ENCODE measurements around the gene HNRNPA1. TPM values are rescaled to one million over a fixed set of nuclear protein-coding genes. Genes with fewer than 3 reads are reported as not detected.

HNRNPA1 gene
- total and polyA plus RNA-seq, 2 donors (not counting 1 experiment from before 2014, with no cell fraction given): 631 to 1,040 TPM

- no peak overlapping the region for H2AFZ ChIP-seq (ENCODE audit: insufficient read depth, low read depth, low read length, poor library complexity, severe bottlenecking)
- Mint-ChIP-seq H3K4me1 (peaks cover 3% of the 10 kb centered on the region), H3K27me3 (no peaks in the 10 kb centered on the region), H3K9me3 (ENCODE audit: insufficient read depth) (no peaks in the 10 kb centered on the region), H3K4me3 (no peak overlapping the region), H3K27ac (no peak overlapping the region)
- H4K20me1 ChIP-seq (ENCODE audit: control insufficient read depth, insufficient read depth, low read length, poor library complexity, severe bottlenecking): no peaks in the 10 kb centered on the region
- ATAC-seq (ENCODE audit: low read depth) (no peak), DNase-seq (no peak)
- H3K27me3 ChIP-seq (replicated peaks in 1 of 4; ENCODE audit: control extremely low read depth in 1 of 4, control insufficient read depth in 3 of 4, insufficient read depth in 4 of 4, low read length in 3 of 4): no peaks in the 10 kb centered on the region
- TF ChIP-seq EZH2 (IDR thresholded peaks at IDR 0.05; ENCODE audit: borderline replicate concordance, insufficient read depth, low read depth, low read length, poor library complexity, severe bottlenecking) (no peak), CTCF (IDR thresholded peaks at IDR 0.05) (no peak)
- intact Hi-C loops (cut with micrococcal nuclease): no loop called here
- no peak overlapping the region for H3K4me2 ChIP-seq (replicated peaks; ENCODE audit: low read depth, low read length, poor library complexity, severe bottlenecking)
- no peak overlapping the region for H3K4me3 ChIP-seq (ENCODE audit: control extremely low read depth in 1 of 5, extremely low read depth in 1 of 5, insufficient read depth in 1 of 5, low read depth in 2 of 5, low read length in 4 of 5)
- no peaks in the 10 kb centered on the region for H3K9me3 ChIP-seq (ENCODE audit: control extremely low read depth in 1 of 3, control insufficient read depth in 2 of 3, insufficient read depth in 1 of 3, low read length in 2 of 3)
- no peaks in the 10 kb centered on the region for H3K4me1 ChIP-seq (ENCODE audit: control insufficient read depth in 2 of 2, insufficient read depth in 2 of 2, low read length in 2 of 2)
- no CpG with 5 or more reads among the region's 2 CpGs for WGBS (ENCODE audit: insufficient coverage)
- H3K36me3 ChIP-seq (replicated peaks in 1 of 2; ENCODE audit: control extremely low read depth in 1 of 2, control insufficient read depth in 1 of 2, extremely low read depth in 1 of 2, insufficient read depth in 2 of 2, low read length in 1 of 2): peaks cover 11 to 20% of the 10 kb centered on the region in 2 experiments
- CTCF ChIA-PET: no interaction called here
- POLR2A ChIA-PET: no interaction called here
- H3K9ac ChIP-seq (ENCODE audit: low read length): no peak overlapping the region
- H3K79me2 ChIP-seq (ENCODE audit: control insufficient read depth, insufficient read depth, low read length): peaks cover 94% of the 10 kb centered on the region
- no peak overlapping the region for H3K27ac ChIP-seq (ENCODE audit: low read length in 2 of 2)
Observed at GRCh38 chr12:54270345-54270744, 10.2 kb upstream of the HNRNPA1 start.

GRCh38 chr12:54272214-54272613 is 8.3 kb upstream of the HNRNPA1 start:
- Mint-ChIP-seq H3K27me3 (no peaks in the 10 kb centered on the region), H3K9me3 (ENCODE audit: insufficient read depth) (no peaks in the 10 kb centered on the region), H3K4me1 (peaks cover 15% of the 10 kb centered on the region), H3K27ac (no peak overlapping the region), H3K4me3 (no peak overlapping the region)
- Histone ChIP-seq H3K27ac (ENCODE audit: low read length in 2 of 2) (no peak overlapping the region), H3K4me1 (ENCODE audit: control insufficient read depth in 2 of 2, insufficient read depth in 2 of 2, low read length in 2 of 2) (peaks cover 0 to 5% of the 10 kb centered on the region in 2 donors), H4K20me1 (ENCODE audit: control insufficient read depth, insufficient read depth, low read length, poor library complexity, severe bottlenecking) (no peaks in the 10 kb centered on the region), H3K27me3 (replicated peaks in 1 of 4; ENCODE audit: control extremely low read depth in 1 of 4, control insufficient read depth in 3 of 4, insufficient read depth in 4 of 4, low read length in 3 of 4) (no peaks in the 10 kb centered on the region), H3K9me3 (ENCODE audit: control extremely low read depth in 1 of 3, control insufficient read depth in 2 of 3, insufficient read depth in 1 of 3, low read length in 2 of 3) (no peaks in the 10 kb centered on the region), H3K79me2 (ENCODE audit: control insufficient read depth, insufficient read depth, low read length) (peaks cover 94% of the 10 kb centered on the region), H3K9ac (ENCODE audit: low read length) (no peak overlapping the region), H2AFZ (ENCODE audit: insufficient read depth, low read depth, low read length, poor library complexity, severe bottlenecking) (no peak overlapping the region), H3K4me3 (ENCODE audit: control extremely low read depth in 1 of 5, extremely low read depth in 1 of 5, insufficient read depth in 1 of 5, low read depth in 2 of 5, low read length in 4 of 5) (no peak overlapping the region), H3K36me3 (replicated peaks in 1 of 2; ENCODE audit: control extremely low read depth in 1 of 2, control insufficient read depth in 1 of 2, extremely low read depth in 1 of 2, insufficient read depth in 2 of 2, low read length in 1 of 2) (peaks cover 11 to 20% of the 10 kb centered on the region in 2 experiments), H3K4me2 (replicated peaks; ENCODE audit: low read depth, low read length, poor library complexity, severe bottlenecking) (no peak overlapping the region)
- no peak for TF ChIP-seq CTCF (IDR thresholded peaks at IDR 0.05)
- DNase-seq (no peak), ATAC-seq (ENCODE audit: low read depth) (no peak)
- ChIA-PET POLR2A (no interaction called here), CTCF (interaction anchor here (0.6 to 1.4 kb wide), 2 partner anchors 21 to 48 kb away, joined by 4 read pairs; no protein-coding TSS in a partner anchor)
- WGBS (ENCODE audit: insufficient coverage): no CpG with 5 or more reads among the region's 1 CpG
- intact Hi-C loops (cut with micrococcal nuclease): no loop called here
